Measurements from ENCODE around the gene ZIM2.

Gene ZIM2

GRCh38 chr19:56751078-56751489 lies 89.4 kb downstream of the ZIM2 start:
- H3K4me3 ChIP-seq (ENCODE audit: low read length in 2 of 2) = no peak overlapping the region
- H4K91ac ChIP-seq (ENCODE audit: low read depth, low read length, poor library complexity) = no peak overlapping the region
- no peak overlapping the region for H4K8ac ChIP-seq (ENCODE audit: low read depth, low read length)
- peak; percentile 69 for DNase-seq (ENCODE audit: low spot score)
- no peak overlapping the region for H2AK5ac ChIP-seq (ENCODE audit: low read depth, low read length)
- no peaks in the 10 kb centered on the region for H3K27me3 ChIP-seq (ENCODE audit: control insufficient read depth in 3 of 3, insufficient read depth in 3 of 3, low read depth in 1 of 3, low read length in 3 of 3)
- no peak overlapping the region for H3K14ac ChIP-seq (ENCODE audit: low read length)
- H3K4me1 ChIP-seq (ENCODE audit: control insufficient read depth in 2 of 2, insufficient read depth in 1 of 2, low read depth in 1 of 2, low read length in 2 of 2) = peaks cover 4 to 6% of the 10 kb centered on the region in 2 donors
- peaks cover 14 to 20% of the 10 kb centered on the region in 2 donors for H3K9me3 ChIP-seq (replicated peaks in 1 of 2; ENCODE audit: control insufficient read depth in 2 of 2, insufficient read depth in 1 of 2, low read depth in 1 of 2, low read length in 2 of 2)
- H3K9ac ChIP-seq (ENCODE audit: low read depth, low read length, poor library complexity) = no peak overlapping the region
- no peak overlapping the region for H2BK12ac ChIP-seq (ENCODE audit: low read length)
- no peak overlapping the region for H2BK15ac ChIP-seq (ENCODE audit: low read length)
- H2AFZ ChIP-seq (ENCODE audit: low read length) = peak overlapping the region; percentile 56
- H3K18ac ChIP-seq (ENCODE audit: low read length) = no peak overlapping the region
- H3K79me1 ChIP-seq (ENCODE audit: low read depth, low read length) = no peaks in the 10 kb centered on the region
- no peak overlapping the region for H2BK5ac ChIP-seq (ENCODE audit: low read length)
- WGBS, 2 donors (ENCODE audit: extremely low coverage in 2 of 2, insufficient read length in 2 of 2, insufficient replicate concordance in 1 of 2) = no CpG with 5 or more reads among the region's 6 CpGs
- H3K27ac ChIP-seq (replicated peaks; ENCODE audit: low read length) = peak overlapping the region; percentile 62
- H3K4ac ChIP-seq (ENCODE audit: low read length) = no peak overlapping the region
- H3K4me2 ChIP-seq (ENCODE audit: insufficient read depth, low read length, poor library complexity, severe bottlenecking) = no peak overlapping the region
- no peak overlapping the region for H2BK120ac ChIP-seq (ENCODE audit: low read depth, low read length)
- H3K23ac ChIP-seq (ENCODE audit: low read depth, low read length, poor library complexity) = no peak overlapping the region
- no peaks in the 10 kb centered on the region for H3K36me3 ChIP-seq (replicated peaks in 1 of 2; ENCODE audit: control insufficient read depth in 2 of 2, insufficient read depth in 2 of 2, low read length in 2 of 2)

- no CpG with 5 or more reads among the region's 11 CpGs for WGBS, 2 donors (ENCODE audit: extremely low coverage in 2 of 2, insufficient read length in 2 of 2, insufficient replicate concordance in 1 of 2)
Measured at GRCh38 chr19:56750658-56751057, 89.9 kb downstream of the ZIM2 start.

GRCh38 chr19:56748378-56748777 lies 92.1 kb downstream of the ZIM2 start:
- Histone ChIP-seq H3K9me3 (replicated peaks in 1 of 2; ENCODE audit: control insufficient read depth in 2 of 2, insufficient read depth in 1 of 2, low read depth in 1 of 2, low read length in 2 of 2) (peaks cover 18 to 20% of the 10 kb centered on the region in 2 donors), H2BK5ac (ENCODE audit: low read length) (no peak overlapping the region), H3K4me1 (ENCODE audit: control insufficient read depth in 2 of 2, insufficient read depth in 1 of 2, low read depth in 1 of 2, low read length in 2 of 2) (peaks cover 4 to 6% of the 10 kb centered on the region in 2 donors), H2BK12ac (ENCODE audit: low read length) (no peak overlapping the region), H3K18ac (ENCODE audit: low read length) (no peak overlapping the region), H2BK15ac (ENCODE audit: low read length) (no peak overlapping the region), H3K36me3 (replicated peaks in 1 of 2; ENCODE audit: control insufficient read depth in 2 of 2, insufficient read depth in 2 of 2, low read length in 2 of 2) (no peaks in the 10 kb centered on the region), H2AFZ (ENCODE audit: low read length) (peak overlapping the region; percentile 74), H3K9ac (ENCODE audit: low read depth, low read length, poor library complexity) (no peak overlapping the region), H3K14ac (ENCODE audit: low read length) (no peak overlapping the region), H4K8ac (ENCODE audit: low read depth, low read length) (no peak overlapping the region), H2AK5ac (ENCODE audit: low read depth, low read length) (no peak overlapping the region), H3K4me3 (ENCODE audit: low read length in 2 of 2) (peak overlapping the region in 1 of 2 donors; percentile 18), H3K27ac (replicated peaks; ENCODE audit: low read length) (no peak overlapping the region), H3K4me2 (ENCODE audit: insufficient read depth, low read length, poor library complexity, severe bottlenecking) (no peak overlapping the region), H2BK120ac (ENCODE audit: low read depth, low read length) (no peak overlapping the region), H3K27me3 (ENCODE audit: control insufficient read depth in 3 of 3, insufficient read depth in 3 of 3, low read depth in 1 of 3, low read length in 3 of 3) (no peaks in the 10 kb centered on the region), H3K23ac (ENCODE audit: low read depth, low read length, poor library complexity) (no peak overlapping the region), H3K4ac (ENCODE audit: low read length) (no peak overlapping the region), H3K79me1 (ENCODE audit: low read depth, low read length) (no peaks in the 10 kb centered on the region), H4K91ac (ENCODE audit: low read depth, low read length, poor library complexity) (no peak overlapping the region)
- no CpG with 5 or more reads among the region's 5 CpGs for WGBS, 2 donors (ENCODE audit: extremely low coverage in 2 of 2, insufficient read length in 2 of 2, insufficient replicate concordance in 1 of 2)
- peak; percentile 9 for DNase-seq (ENCODE audit: low spot score)

More at GRCh38 chr19:56750658-56751057, 89.9 kb downstream of the ZIM2 start:
- H2BK12ac ChIP-seq (ENCODE audit: low read length) = no peak overlapping the region
- H3K23ac ChIP-seq (ENCODE audit: low read depth, low read length, poor library complexity) = no peak overlapping the region
- H3K27me3 ChIP-seq (ENCODE audit: control insufficient read depth in 3 of 3, insufficient read depth in 3 of 3, low read depth in 1 of 3, low read length in 3 of 3) = no peaks in the 10 kb centered on the region
- H3K4me2 ChIP-seq (ENCODE audit: insufficient read depth, low read length, poor library complexity, severe bottlenecking) = no peak overlapping the region
- H3K36me3 ChIP-seq (replicated peaks in 1 of 2; ENCODE audit: control insufficient read depth in 2 of 2, insufficient read depth in 2 of 2, low read length in 2 of 2) = no peaks in the 10 kb centered on the region
- no peak overlapping the region for H4K8ac ChIP-seq (ENCODE audit: low read depth, low read length)
- H4K91ac ChIP-seq (ENCODE audit: low read depth, low read length, poor library complexity) = no peak overlapping the region
- peaks cover 4 to 6% of the 10 kb centered on the region in 2 donors for H3K4me1 ChIP-seq (ENCODE audit: control insufficient read depth in 2 of 2, insufficient read depth in 1 of 2, low read depth in 1 of 2, low read length in 2 of 2)
- H2AK5ac ChIP-seq (ENCODE audit: low read depth, low read length) = no peak overlapping the region
- peak overlapping the region; percentile 56 for H2AFZ ChIP-seq (ENCODE audit: low read length)
- H3K9ac ChIP-seq (ENCODE audit: low read depth, low read length, poor library complexity) = no peak overlapping the region
- no peaks in the 10 kb centered on the region for H3K79me1 ChIP-seq (ENCODE audit: low read depth, low read length)
- H3K4ac ChIP-seq (ENCODE audit: low read length) = no peak overlapping the region
- H2BK15ac ChIP-seq (ENCODE audit: low read length) = no peak overlapping the region
- peak overlapping the region; percentile 7 for H3K18ac ChIP-seq (ENCODE audit: low read length)
- H3K27ac ChIP-seq (replicated peaks; ENCODE audit: low read length) = peak overlapping the region; percentile 62
- no peak overlapping the region for H2BK5ac ChIP-seq (ENCODE audit: low read length)
- H2BK120ac ChIP-seq (ENCODE audit: low read depth, low read length) = no peak overlapping the region
- DNase-seq (ENCODE audit: low spot score) = no peak
- no peak overlapping the region for H3K14ac ChIP-seq (ENCODE audit: low read length)
- peaks cover 14 to 18% of the 10 kb centered on the region in 2 donors for H3K9me3 ChIP-seq (replicated peaks in 1 of 2; ENCODE audit: control insufficient read depth in 2 of 2, insufficient read depth in 1 of 2, low read depth in 1 of 2, low read length in 2 of 2)
- no peak overlapping the region for H3K4me3 ChIP-seq (ENCODE audit: low read length in 2 of 2)

GRCh38 chr19:56746367-56746766 lies 94.2 kb downstream of the ZIM2 start:
- no peak for DNase-seq (ENCODE audit: low spot score)
- Histone ChIP-seq H2BK120ac (ENCODE audit: low read depth, low read length) (no peak overlapping the region), H2BK12ac (ENCODE audit: low read length) (no peak overlapping the region), H3K9ac (ENCODE audit: low read depth, low read length, poor library complexity) (no peak overlapping the region), H3K18ac (ENCODE audit: low read length) (no peak overlapping the region), H3K14ac (ENCODE audit: low read length) (no peak overlapping the region), H3K4me3 (ENCODE audit: low read length in 2 of 2) (no peak overlapping the region), H2BK5ac (ENCODE audit: low read length) (no peak overlapping the region), H3K27ac (replicated peaks; ENCODE audit: low read length) (no peak overlapping the region), H3K36me3 (replicated peaks in 1 of 2; ENCODE audit: control insufficient read depth in 2 of 2, insufficient read depth in 2 of 2, low read length in 2 of 2) (no peaks in the 10 kb centered on the region), H3K4ac (ENCODE audit: low read length) (no peak overlapping the region), H3K23ac (ENCODE audit: low read depth, low read length, poor library complexity) (no peak overlapping the region), H3K79me1 (ENCODE audit: low read depth, low read length) (no peaks in the 10 kb centered on the region), H3K4me2 (ENCODE audit: insufficient read depth, low read length, poor library complexity, severe bottlenecking) (no peak overlapping the region), H3K4me1 (ENCODE audit: control insufficient read depth in 2 of 2, insufficient read depth in 1 of 2, low read depth in 1 of 2, low read length in 2 of 2) (peaks cover 4 to 6% of the 10 kb centered on the region in 2 donors), H3K27me3 (ENCODE audit: control insufficient read depth in 3 of 3, insufficient read depth in 3 of 3, low read depth in 1 of 3, low read length in 3 of 3) (no peaks in the 10 kb centered on the region), H2BK15ac (ENCODE audit: low read length) (no peak overlapping the region), H4K91ac (ENCODE audit: low read depth, low read length, poor library complexity) (no peak overlapping the region), H2AK5ac (ENCODE audit: low read depth, low read length) (no peak overlapping the region), H4K8ac (ENCODE audit: low read depth, low read length) (no peak overlapping the region), H3K9me3 (replicated peaks in 1 of 2; ENCODE audit: control insufficient read depth in 2 of 2, insufficient read depth in 1 of 2, low read depth in 1 of 2, low read length in 2 of 2) (peaks cover 25 to 27% of the 10 kb centered on the region in 2 donors), H2AFZ (ENCODE audit: low read length) (no peak overlapping the region)
- no CpG with 5 or more reads among the region's 3 CpGs for WGBS, 2 donors (ENCODE audit: extremely low coverage in 2 of 2, insufficient read length in 2 of 2, insufficient replicate concordance in 1 of 2)
